HG03439 (cell line): ENCODE measurements around the gene ELF4.
"Not testable (repeated sequence)": the region's sequence is repeated elsewhere in the genome, so short reads cannot be mapped to it uniquely, and the experiment has no call there.

ENCODE experiments used
- ATAC-seq: cut with Tn5 transposase; IDR thresholded peaks from one replicate; pipeline ENCODE4 v1.9.1; 2021; ENCODE audit warnings: mild to moderate bottlenecking, moderate library complexity; ENCODE audit not compliant: unreplicated experiment

ELF4 gene

GRCh38 chrX:130115119-130115885 lies 5.0 kb upstream of the ELF4 start:
- not testable (repeated sequence) for ATAC-seq

- ATAC-seq: no peak
These were observed 3.9 kb upstream of the ELF4 start for GRCh38 chrX:130114141-130114588.

- no peak for ATAC-seq
These were observed 1.2 kb upstream of the ELF4 start for GRCh38 chrX:130111220-130112154.

GRCh38 chrX:130109429-130110378 lies 593 bp downstream of the ELF4 start:
- no peak for ATAC-seq

- peak; percentile 59 for ATAC-seq
These were observed 1.5 kb downstream of the ELF4 start for GRCh38 chrX:130108647-130109428.

- ATAC-seq: no peak
These were observed 4.2 kb downstream of the ELF4 start for GRCh38 chrX:130106071-130106470.

- ATAC-seq: no peak
These were observed 5.1 kb downstream of the ELF4 start for GRCh38 chrX:130105244-130105643.

GRCh38 chrX:130103605-130104004 lies 6.7 kb downstream of the ELF4 start:
- ATAC-seq: no peak

- ATAC-seq: no peak
These were observed 10.1 kb downstream of the ELF4 start for GRCh38 chrX:130100180-130100579.

- ATAC-seq: no peak
These were observed 12.1 kb downstream of the ELF4 start for GRCh38 chrX:130098210-130098552.

GRCh38 chrX:130097507-130098209 lies 12.6 kb downstream of the ELF4 start:
- ATAC-seq: no peak

- no peak for ATAC-seq
These were observed 14.9 kb downstream of the ELF4 start for GRCh38 chrX:130095249-130096030.

GRCh38 chrX:130094696-130095095 lies 15.6 kb downstream of the ELF4 start:
- ATAC-seq: no peak

- ATAC-seq: no peak
These were observed 17.0 kb downstream of the ELF4 start for GRCh38 chrX:130093271-130093670.

- peak; percentile 98 for ATAC-seq
These were observed 18.2 kb downstream of the ELF4 start for GRCh38 chrX:130091980-130092522.

- ATAC-seq: no peak
These were observed 19.9 kb downstream of the ELF4 start for GRCh38 chrX:130090364-130090763.

GRCh38 chrX:130086447-130087206 lies 23.7 kb downstream of the ELF4 start:
- peak; percentile 37 for ATAC-seq
